Breast epithelium (tissue), 3 donors: ENCODE results near the gene NDOR1.

Source experiments
- CTCF ChIP-seq, 3 donors: fragments of 450-650 bp; IDR thresholded peaks; one replicate each; pipeline ENCODE4 v1.5.1; 2016 to 2017; ENCODE audit warnings: antibody characterized with exemption in 3 of 3, mild to moderate bottlenecking in 3 of 3, moderate library complexity in 3 of 3
- POLR2AphosphoS5 ChIP-seq, 3 donors: sonication (generic); formaldehyde crosslinking; IDR thresholded peaks; one replicate each; pipeline ENCODE4 v1.6.1; 2017; ENCODE audit warnings: antibody characterized with exemption in 3 of 3

- no peak for TF ChIP-seq POLR2AphosphoS5 (IDR thresholded peaks at IDR 0.05)
- TF ChIP-seq CTCF (IDR thresholded peaks at IDR 0.05) = no peak
Observed at GRCh38 chr9:137247135-137247915, 41.8 kb downstream of the NDOR1 start.
